Iris pigment epithelial cell (primary cell): ENCODE measurements around the gene LRRC47.

Source experiments
- DNase-seq: peaks from one replicate; pipeline ENCODE4 v3.0.0-alpha.2; 2011; ENCODE audit warnings: low read depth

Gene LRRC47

GRCh38 chr1:3796215-3797061, at the start of gene LRRC47:
TSS of gene LRRC47 (minus strand) at chr1:3796498. CDS start at chr1:3796476, 22 bp downstream.
- DNase-seq = peak; percentile 93

GRCh38 chr1:3842912-3843311, 46.6 kb upstream of the LRRC47 start:
- no peak for DNase-seq

- no peak for DNase-seq
Measured at GRCh38 chr1:3841491-3841890, 45.2 kb upstream of the LRRC47 start.

- DNase-seq = no peak
Measured at GRCh38 chr1:3838788-3839187, 42.5 kb upstream of the LRRC47 start.

- DNase-seq = no peak
Measured at GRCh38 chr1:3837685-3838084, 41.4 kb upstream of the LRRC47 start.

- DNase-seq = no peak
Measured at GRCh38 chr1:3837200-3837599, 40.9 kb upstream of the LRRC47 start.

- peak; percentile 16 for DNase-seq
Measured at GRCh38 chr1:3836421-3836820, 40.1 kb upstream of the LRRC47 start.

- no peak for DNase-seq
Measured at GRCh38 chr1:3834701-3835100, 38.4 kb upstream of the LRRC47 start.

GRCh38 chr1:3831689-3832088, 35.4 kb upstream of the LRRC47 start:
- peak; percentile 12 for DNase-seq

- DNase-seq = no peak
Measured at GRCh38 chr1:3828391-3828790, 32.1 kb upstream of the LRRC47 start.

GRCh38 chr1:3827813-3828307, 31.6 kb upstream of the LRRC47 start:
- peak; percentile 31 for DNase-seq

- DNase-seq = no peak
Measured at GRCh38 chr1:3825356-3825755, 29.1 kb upstream of the LRRC47 start.

- no peak for DNase-seq
Measured at GRCh38 chr1:3824650-3825049, 28.4 kb upstream of the LRRC47 start.

GRCh38 chr1:3822421-3822820, 26.1 kb upstream of the LRRC47 start:
- DNase-seq = no peak

GRCh38 chr1:3821908-3822307, 25.6 kb upstream of the LRRC47 start:
- no peak for DNase-seq

GRCh38 chr1:3821447-3821846, 25.1 kb upstream of the LRRC47 start:
- no peak for DNase-seq

- DNase-seq = no peak
Measured at GRCh38 chr1:3821004-3821403, 24.7 kb upstream of the LRRC47 start.

GRCh38 chr1:3820316-3820715, 24.0 kb upstream of the LRRC47 start:
- DNase-seq = no peak

GRCh38 chr1:3819771-3820200, 23.5 kb upstream of the LRRC47 start:
- no peak for DNase-seq

GRCh38 chr1:3817821-3818597, 21.7 kb upstream of the LRRC47 start:
- DNase-seq = no peak

- no peak for DNase-seq
Measured at GRCh38 chr1:3817138-3817740, 20.9 kb upstream of the LRRC47 start.

GRCh38 chr1:3816331-3817137, 20.2 kb upstream of the LRRC47 start:
- DNase-seq = no peak
